Caco-2 (cell line): ENCODE results near the gene MALAT1. TPM values are rescaled to one million over a fixed set of nuclear protein-coding genes. Genes with fewer than 3 reads are reported as not detected.

ENCODE experiments used
- BruUV-seq: library from RNA; stranded (reverse); fragments of 400-500 nt; replicated peaks from 2 replicates; lab custom pipeline; 2021; lab: Mats Ljungman, UMichigan
- CTCF ChIA-PET: fragments of 300-600 bp; sonication (Branson Sonifier 250); formaldehyde crosslinking; loops from one replicate; lab custom pipeline; 2022; ENCODE audit warnings: antibody characterized with exemption; lab: Charles Lee
- POLR2A ChIA-PET: fragments of 300-600 bp; sonication (Branson Sonifier 250); formaldehyde crosslinking; loops from one replicate; lab custom pipeline; 2022; ENCODE audit warnings: antibody characterized with exemption; lab: Charles Lee
- DNase-seq, 2 experiments: peaks; one replicate each; pipeline versions ENCODE4 v3.0.0 to v3.0.0-alpha.2; 2020 to 2022
- H3K27me3 ChIP-seq: replicated peaks from 2 replicates; pipeline ENCODE4 v1.6.0; 2011; ENCODE audit warnings: low read length; ENCODE audit not compliant: control insufficient read depth, insufficient read depth
- H3K36me3 ChIP-seq: 2 replicates; pipeline ENCODE4 v1.5.1; 2011; ENCODE audit warnings: low read length; ENCODE audit not compliant: control insufficient read depth, insufficient read depth
- H3K4me1 ChIP-seq: fragments of 250-450 bp; sonication (Bioruptor Pico); 2 replicates; pipeline ENCODE4 v1.5.1; 2020; ENCODE audit warnings: mild to moderate bottlenecking
- H3K4me3 ChIP-seq: 2 replicates; pipeline ENCODE4 v1.5.1; 2011; ENCODE audit warnings: low read depth, mild to moderate bottlenecking, control low read depth, low read length
- H3K9me3 ChIP-seq: fragments of 250-450 bp; sonication (Bioruptor Pico); 2 replicates; pipeline ENCODE4 v1.5.1; 2020; ENCODE audit warnings: mild to moderate bottlenecking, moderate library complexity
- H3K27ac Mint-ChIP-seq: one replicate; pipeline ENCODE4 v1.8.0; 2022; ENCODE audit warnings: mixed read lengths; ENCODE audit not compliant: unreplicated experiment
- H3K27me3 Mint-ChIP-seq: one replicate; pipeline ENCODE4 v1.8.0; 2022; ENCODE audit warnings: mixed read lengths; ENCODE audit not compliant: insufficient read depth, unreplicated experiment
- H3K36me3 Mint-ChIP-seq: one replicate; pipeline ENCODE4 v1.8.0; 2022; ENCODE audit warnings: mild to moderate bottlenecking, mixed read lengths; ENCODE audit not compliant: insufficient read depth, unreplicated experiment
- H3K4me1 Mint-ChIP-seq: one replicate; pipeline ENCODE4 v1.8.0; 2022; ENCODE audit warnings: low read depth, mixed read lengths; ENCODE audit not compliant: unreplicated experiment
- H3K4me3 Mint-ChIP-seq: one replicate; pipeline ENCODE4 v1.8.0; 2022; ENCODE audit warnings: mild to moderate bottlenecking, moderate library complexity, mixed read lengths; ENCODE audit not compliant: unreplicated experiment
- H3K9me3 Mint-ChIP-seq: one replicate; pipeline ENCODE4 v1.8.0; 2022; ENCODE audit warnings: mixed read lengths; ENCODE audit not compliant: unreplicated experiment
- CTCF ChIP-seq, 2 experiments: fragments of 200-600 bp in 1 of 2; IDR thresholded peaks; 1 replicate in 1 of 2; 2 replicates in 1 of 2; pipeline versions ENCODE4 v1.5.1 to v1.8.0; 2011 to 2022; ENCODE audit warnings: antibody characterized with exemption in 1 of 2, control low read depth in 1 of 2, inconsistent platforms in 1 of 2, low read depth in 1 of 2, low read length in 1 of 2, mild to moderate bottlenecking in 1 of 2, moderate library complexity in 1 of 2; ENCODE audit not compliant: insufficient read depth in 1 of 2, severe bottlenecking in 1 of 2, unreplicated experiment in 1 of 2
- intact Hi-C: fragments of 100-400 bp; cut with micrococcal nuclease; formaldehyde crosslinking; loops from one replicate; pipeline ENCODE4 v1.10.0; 2022; ENCODE audit not compliant: unreplicated experiment
- total RNA-seq: library from RNA; stranded (reverse); gene quantifications from 2 replicates; pipeline ENCODE4 v1.2.3, GENCODE V29; 2022

The MALAT1 gene
- total RNA-seq, 1 experiment from 2014 or later, result 4,914 TPM

- Mint-ChIP-seq H3K4me1 (peaks cover 44% of the 10 kb centered on the region), H3K36me3 (peaks cover 31% of the 10 kb centered on the region), H3K4me3 (no peak overlapping the region), H3K27me3 (no peaks in the 10 kb centered on the region), H3K27ac (no peak overlapping the region), H3K9me3 (no peaks in the 10 kb centered on the region)
- H3K4me3 ChIP-seq, result no peak overlapping the region
- ChIA-PET CTCF (interaction anchor here (0.6 kb wide), 2 partner anchors 59 to 278 kb away, joined by 4 to 6 read pairs; no protein-coding TSS in a partner anchor), POLR2A (no interaction called here)
- intact Hi-C loops, result no loop called here
- H3K4me1 ChIP-seq, result peaks cover 52% of the 10 kb centered on the region
- H3K27me3 ChIP-seq, result no peaks in the 10 kb centered on the region
- H3K9me3 ChIP-seq, result no peaks in the 10 kb centered on the region
- no peak for TF ChIP-seq CTCF (IDR thresholded peaks at IDR 0.05; ENCODE audit: insufficient read depth in 1 of 2, low read depth in 1 of 2, low read length in 1 of 2, severe bottlenecking in 1 of 2, unreplicated experiment in 1 of 2)
- DNase-seq, result no peak
- H3K36me3 ChIP-seq, result no peaks in the 10 kb centered on the region; the same call in 1 of the 2 replicates
- no TSS peak for BruUV-seq
These were observed 54.6 kb downstream of the MALAT1 start for GRCh38 chr11:65553301-65554001.

DNA sequence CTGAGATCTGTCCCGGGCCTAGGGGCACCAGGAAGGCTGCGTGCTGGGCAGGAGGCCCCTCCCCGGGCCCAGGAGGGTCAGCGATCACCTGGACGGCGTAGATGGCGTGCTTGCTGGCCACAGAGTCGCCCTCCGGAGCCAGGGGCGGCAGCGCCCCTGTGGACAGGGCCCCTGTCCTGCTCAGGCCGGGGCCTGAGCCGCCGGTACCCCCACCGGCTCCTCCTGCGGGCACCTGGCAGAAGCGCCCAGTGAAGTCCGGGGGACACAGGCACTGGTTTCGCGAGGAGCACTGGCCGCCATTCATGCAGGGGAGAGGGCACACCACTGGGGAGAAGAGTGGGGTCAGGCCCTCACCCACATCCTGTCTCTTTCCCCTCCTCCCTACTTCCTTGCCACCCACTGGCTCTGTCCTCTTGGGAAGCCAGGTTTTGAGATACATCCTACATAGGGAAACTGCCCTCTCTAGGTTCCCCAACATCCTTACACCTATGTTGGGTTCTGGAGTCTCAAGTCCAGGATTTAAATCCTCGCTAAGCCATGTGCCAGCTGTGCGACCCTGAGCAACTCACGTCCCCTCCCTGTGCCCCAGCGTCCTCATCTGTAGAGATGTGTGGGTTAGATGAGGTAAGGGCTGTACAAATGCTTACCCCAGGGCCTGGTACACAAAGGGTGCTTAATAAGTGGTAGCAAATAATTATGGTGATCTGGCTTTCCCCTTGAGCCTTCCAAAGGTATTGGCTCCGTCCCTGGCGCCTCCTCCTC, 55.4 kb downstream of the MALAT1 start:
- intact Hi-C loops, result no loop called here
- BruUV-seq, result no TSS peak
- peak overlapping the region; percentile 61 for H3K27ac Mint-ChIP-seq

More for the DNA sequence above, 55.4 kb downstream of the MALAT1 start:
- H3K4me1 Mint-ChIP-seq, result peaks cover 44% of the 10 kb centered on the region
- no peaks in the 10 kb centered on the region for H3K9me3 ChIP-seq
- no peaks in the 10 kb centered on the region for H3K27me3 ChIP-seq
- H3K4me1 ChIP-seq, result peaks cover 59% of the 10 kb centered on the region
- CTCF ChIA-PET, result no interaction called here
- POLR2A ChIA-PET, result no interaction called here
- no peaks in the 10 kb centered on the region; the same call in 1 of the 2 replicates for H3K36me3 ChIP-seq
- TF ChIP-seq CTCF (IDR thresholded peaks at IDR 0.05; ENCODE audit: insufficient read depth in 1 of 2, low read depth in 1 of 2, low read length in 1 of 2, severe bottlenecking in 1 of 2, unreplicated experiment in 1 of 2), result no peak
- peaks cover 34% of the 10 kb centered on the region for H3K36me3 Mint-ChIP-seq
- no peaks in the 10 kb centered on the region for H3K9me3 Mint-ChIP-seq
- H3K27me3 Mint-ChIP-seq, result no peaks in the 10 kb centered on the region
- H3K4me3 Mint-ChIP-seq, result no peak overlapping the region
- H3K4me3 ChIP-seq, result no peak overlapping the region
- DNase-seq, result no peak
